GM18951 (cell line): Measurements from ENCODE around the gene BORCS6.
A peak's percentile ranks its signal among the peaks of the same experiment; 100 is the strongest.

Source experiments
- POLR2A ChIP-seq: IDR thresholded peaks from 4 replicates; pipeline ENCODE4 v1.6.1; 2011; ENCODE audit warnings: mild to moderate bottlenecking; ENCODE audit not compliant: insufficient read length, insufficient read depth; ENCODE audit errors: extremely low read depth
- in situ Hi-C: fragments of 300-500 bp; cut with MboI; formaldehyde crosslinking; loops from one replicate; pipeline ENCODE4 v1.12.0; 2022; ENCODE audit warnings: low sequenced_read_pairs, mixed read lengths, inconsistent platforms; ENCODE audit not compliant: unreplicated experiment

The BORCS6 gene

GRCh38 chr17:8159032-8159400, 31.0 kb downstream of the BORCS6 start:
- in situ Hi-C loops = no loop called here
- TF ChIP-seq POLR2A = no peak

- no peak for TF ChIP-seq POLR2A
- in situ Hi-C loops = no loop called here
Measured at GRCh38 chr17:8158267-8159031, 31.5 kb downstream of the BORCS6 start.

- in situ Hi-C loops = no loop called here
- peak; percentile 63 for TF ChIP-seq POLR2A
Measured at GRCh38 chr17:8156246-8156992, 33.6 kb downstream of the BORCS6 start.

GRCh38 chr17:8155996-8156245, 34.1 kb downstream of the BORCS6 start:
- TF ChIP-seq POLR2A = no peak

GRCh38 chr17:8155231-8155995, 34.6 kb downstream of the BORCS6 start:
- TF ChIP-seq POLR2A = no peak
- in situ Hi-C loops = no loop called here

More at GRCh38 chr17:8155996-8156245, 34.1 kb downstream of the BORCS6 start:
- in situ Hi-C loops = no loop called here

- TF ChIP-seq POLR2A = no peak
- in situ Hi-C loops = no loop called here
Measured at GRCh38 chr17:8154608-8155155, 35.3 kb downstream of the BORCS6 start.

GRCh38 chr17:8153957-8154607, 35.9 kb downstream of the BORCS6 start:
- in situ Hi-C loops = no loop called here

GRCh38 chr17:8153525-8153956, 36.4 kb downstream of the BORCS6 start:
- in situ Hi-C loops = no loop called here
- TF ChIP-seq POLR2A = no peak

More at GRCh38 chr17:8153957-8154607, 35.9 kb downstream of the BORCS6 start:
- TF ChIP-seq POLR2A = peak; percentile 31

GRCh38 chr17:8153031-8153451, 36.9 kb downstream of the BORCS6 start:
- in situ Hi-C loops = no loop called here
- TF ChIP-seq POLR2A = no peak

GRCh38 chr17:8152112-8152775, 37.7 kb downstream of the BORCS6 start, which contains the start of gene PER1:
TSS of gene PER1 (minus strand) at chr17:8152404. CDS start at chr17:8150706, 1,698 bp downstream.
- TF ChIP-seq POLR2A = peak; percentile 78
- in situ Hi-C loops = no loop called here

GRCh38 chr17:8151641-8152111, 38.3 kb downstream of the BORCS6 start:
- in situ Hi-C loops = no loop called here
- TF ChIP-seq POLR2A = no peak

GRCh38 chr17:8151120-8151640, 38.8 kb downstream of the BORCS6 start:
- in situ Hi-C loops = no loop called here
- TF ChIP-seq POLR2A = peak; percentile 33
